GM23338 (cell line): ENCODE data around the gene SSH2. TPM values are rescaled to one million over a fixed set of nuclear protein-coding genes. Genes with fewer than 3 reads are reported as not detected.

Source experiments
- ATAC-seq: fragments of 200-7000 bp; cut with Tn5 transposase; 3 replicates; pipeline ENCODE4 v1.9.1; 2020
- DNase-seq: peaks from one replicate; pipeline ENCODE4 v3.0.0-alpha.2; 2015; ENCODE audit warnings: low spot score
- H2AFZ ChIP-seq: fragments of 200-600 bp; sonication (generic); 2 replicates; pipeline ENCODE4 v1.8.0; 2016; ENCODE audit warnings: antibody characterized with exemption, mild to moderate bottlenecking, moderate library complexity
- H3F3A ChIP-seq: fragments of 200-600 bp; sonication (generic); replicated peaks from 2 replicates; pipeline ENCODE4 v1.8.0; 2017; ENCODE audit warnings: antibody characterized with exemption, mixed run types, low read depth
- H3K27ac ChIP-seq: fragments of 200-600 bp; sonication (generic); 2 replicates; pipeline ENCODE4 v1.6.1; 2016; ENCODE audit warnings: low read depth
- H3K27me3 ChIP-seq: fragments of 200-600 bp; sonication (generic); 2 replicates; pipeline ENCODE4 v1.8.0; 2016; ENCODE audit warnings: mild to moderate bottlenecking, mixed run types, moderate library complexity; ENCODE audit not compliant: insufficient read depth
- H3K36me3 ChIP-seq: fragments of 200-600 bp; sonication (generic); 2 replicates; pipeline ENCODE4 v1.8.0; 2016; ENCODE audit warnings: mild to moderate bottlenecking; ENCODE audit not compliant: insufficient read depth
- H3K4me1 ChIP-seq: fragments of 200-600 bp; sonication (generic); 2 replicates; pipeline ENCODE4 v1.8.0; 2016; ENCODE audit warnings: mild to moderate bottlenecking, moderate library complexity; ENCODE audit not compliant: insufficient read depth
- H3K4me2 ChIP-seq: fragments of 200-600 bp; sonication (generic); 2 replicates; pipeline ENCODE4 v1.7.1; 2017; ENCODE audit warnings: mixed run types
- H3K4me3 ChIP-seq: fragments of 200-600 bp; sonication (generic); 2 replicates; pipeline ENCODE4 v1.6.1; 2016; ENCODE audit warnings: mixed run types
- H3K79me2 ChIP-seq: fragments of 200-600 bp; sonication (generic); replicated peaks from 2 replicates; pipeline ENCODE4 v1.8.0; 2017; ENCODE audit warnings: mild to moderate bottlenecking; ENCODE audit not compliant: insufficient read depth
- H3K9me2 ChIP-seq: fragments of 200-600 bp; sonication (generic); 2 replicates; pipeline ENCODE4 v1.8.0; 2017; ENCODE audit not compliant: insufficient read depth
- H4K20me1 ChIP-seq: fragments of 200-600 bp; sonication (generic); replicated peaks from 2 replicates; pipeline ENCODE4 v1.8.0; 2017; ENCODE audit warnings: mild to moderate bottlenecking; ENCODE audit not compliant: insufficient read depth
- H3K27ac Mint-ChIP-seq: 2 replicates; pipeline ENCODE4 v1.8.0; 2020; ENCODE audit warnings: inconsistent platforms, mild to moderate bottlenecking, moderate library complexity, mixed read lengths
- H3K27me3 Mint-ChIP-seq: 3 replicates; pipeline ENCODE4 v1.8.0; 2022; ENCODE audit warnings: low read depth, mild to moderate bottlenecking, moderate library complexity, mixed read lengths, inconsistent platforms; ENCODE audit not compliant: insufficient read depth, poor library complexity
- H3K36me3 Mint-ChIP-seq: 3 replicates; pipeline ENCODE4 v1.8.0; 2021; ENCODE audit warnings: low read depth, mild to moderate bottlenecking, inconsistent platforms, moderate library complexity, mixed read lengths
- H3K4me1 Mint-ChIP-seq: 3 replicates; pipeline ENCODE4 v1.8.0; 2020; ENCODE audit warnings: mild to moderate bottlenecking, inconsistent platforms, mixed read lengths
- H3K4me3 Mint-ChIP-seq: 3 replicates; pipeline ENCODE4 v1.8.0; 2021; ENCODE audit warnings: moderate library complexity, mild to moderate bottlenecking, inconsistent platforms, mixed read lengths
- H3K9me3 Mint-ChIP-seq: 3 replicates; pipeline ENCODE4 v1.8.0; 2020; ENCODE audit warnings: moderate library complexity, mild to moderate bottlenecking, inconsistent platforms, mixed read lengths
- CREB1 ChIP-seq: fragments of 250-450 bp; sonication (Bioruptor Pico); IDR thresholded peaks from 2 replicates; pipeline ENCODE4 v1.5.0; 2020; ENCODE audit warnings: low read depth, mild to moderate bottlenecking, moderate library complexity
- ETS1 ChIP-seq: IDR thresholded peaks from 2 replicates; pipeline ENCODE4 v1.6.1; 2016; ENCODE audit warnings: antibody characterized with exemption
- EZH2phosphoT487 ChIP-seq: fragments of 200-600 bp; sonication (generic); IDR thresholded peaks from one replicate; pipeline ENCODE4 v1.8.1; 2018; ENCODE audit warnings: antibody characterized with exemption; ENCODE audit not compliant: unreplicated experiment
- JUNB ChIP-seq: IDR thresholded peaks from one replicate; pipeline ENCODE4 v1.6.1; 2016; ENCODE audit warnings: antibody characterized with exemption; ENCODE audit not compliant: unreplicated experiment
- ZNF114 ChIP-seq: fragments of 250-450 bp; sonication (Bioruptor Pico); IDR thresholded peaks from 2 replicates; pipeline ENCODE4 v1.5.0; 2020; ENCODE audit warnings: mild to moderate bottlenecking, moderate library complexity
- ZNF331 ChIP-seq: fragments of 250-450 bp; sonication (Bioruptor Pico); IDR thresholded peaks from 2 replicates; pipeline ENCODE4 v1.5.0; 2020; ENCODE audit warnings: low read depth, mild to moderate bottlenecking, moderate library complexity
- ZNF462 ChIP-seq: fragments of 250-450 bp; sonication (Bioruptor Pico); IDR thresholded peaks from 2 replicates; pipeline ENCODE4 v1.5.0; 2020; ENCODE audit warnings: mild to moderate bottlenecking, moderate library complexity
- polyA plus RNA-seq: library from polyadenylated mRNA; unstranded; fragments of >200 nt; fragmentation: Nextera tagmentation; extraction: Ambion mirVana; gene quantifications from 2 replicates; pipeline ENCODE4 v1.2.1, GENCODE V29; 2016
- total RNA-seq: library from RNA; depleted of rRNA; stranded (reverse); fragments of >200 nt; shearing (Covaris generic); gene quantifications from 2 replicates; pipeline ENCODE4 v1.2.3, GENCODE V29; 2014

Gene SSH2
- total and polyA plus RNA-seq, 2 experiments from 2014 or later = 9.9 to 12.1 TPM

GRCh38 chr17:29796652-29797051 is 133.4 kb downstream of the SSH2 start:
- H3F3A ChIP-seq = no peaks in the 10 kb centered on the region
- no peak overlapping the region for H3K4me3 ChIP-seq
- TF ChIP-seq EZH2phosphoT487 = no peak
- no peak for TF ChIP-seq ZNF462 (CRISPR knock-in tag)
- no peak for TF ChIP-seq ZNF331 (CRISPR knock-in tag)
- no peak for TF ChIP-seq ETS1
- TF ChIP-seq CREB1 (CRISPR knock-in tag) = no peak
- TF ChIP-seq JUNB = no peak
- TF ChIP-seq ZNF114 (CRISPR knock-in tag) = no peak
- H4K20me1 ChIP-seq = no peaks in the 10 kb centered on the region
- H3K27me3 Mint-ChIP-seq = no peaks in the 10 kb centered on the region
- H3K36me3 ChIP-seq = no peaks in the 10 kb centered on the region
- no peak overlapping the region for H2AFZ ChIP-seq
- H3K4me2 ChIP-seq = no peak overlapping the region
- no peaks in the 10 kb centered on the region for H3K9me2 ChIP-seq
- DNase-seq = no peak
- H3K4me1 ChIP-seq = no peaks in the 10 kb centered on the region
- H3K79me2 ChIP-seq = no peaks in the 10 kb centered on the region
- H3K4me1 Mint-ChIP-seq = 0 out of 3 replicates have a peak, but pooled peaks cover 3% of the 10 kb centered on the region
- no peak for ATAC-seq
- no peak overlapping the region for H3K27ac ChIP-seq
- H3K27ac Mint-ChIP-seq = no peak overlapping the region
- no peaks in the 10 kb centered on the region for H3K9me3 Mint-ChIP-seq
- no peaks in the 10 kb centered on the region for H3K27me3 ChIP-seq
- no peak overlapping the region for H3K4me3 Mint-ChIP-seq
- no peaks in the 10 kb centered on the region for H3K36me3 Mint-ChIP-seq
